ENCODE results near the gene ATP13A1.
"Not testable (repeated sequence)": the region's sequence is repeated elsewhere in the genome, so short reads cannot be mapped to it uniquely, and the experiment has no call there.

Gene ATP13A1

GRCh38 chr19:19663256-19664120, at the start of gene ATP13A1:
TSS of gene ATP13A1 (minus strand) at chr19:19663676. CDS start at chr19:19663666, 10 bp downstream.
- peak; percentile 89 for DNase-seq (ENCODE audit: low spot score)
- H3K27ac ChIP-seq = peak within 1 kb of the TSS; percentile 93
- POLR2A ChIA-PET (ENCODE audit: low non-redundant PET) = interaction anchor here (0.5 to 1.2 kb wide), 2 partner anchors 11 to 113 kb away, joined by 3 to 4 read pairs; no protein-coding TSS in a partner anchor
- CTCF ChIA-PET = interaction anchor here (0.6 to 0.7 kb wide), 2 partner anchors 132 to 1386 kb away, joined by 4 to 6 read pairs; no protein-coding TSS in a partner anchor
- no peak; the same call in 1 of the 2 replicates for TF ChIP-seq CTCF (conservative IDR thresholded peaks at IDR 0.05; ENCODE audit: low read depth)

- H3K27ac ChIP-seq = no peak overlapping the region
- DNase-seq (ENCODE audit: low spot score) = no peak
- POLR2A ChIA-PET (ENCODE audit: low non-redundant PET) = interaction anchor here (0.6 kb wide), 1 partner anchor 86 kb away, joined by 3 read pairs; no protein-coding TSS in a partner anchor
- CTCF ChIA-PET = no interaction called here
- TF ChIP-seq CTCF (conservative IDR thresholded peaks at IDR 0.05; ENCODE audit: low read depth) = no peak
Observed at GRCh38 chr19:19711934-19712828, 48.7 kb upstream of the ATP13A1 start.

- no peak for TF ChIP-seq CTCF (conservative IDR thresholded peaks at IDR 0.05; ENCODE audit: low read depth)
- H3K27ac ChIP-seq = no peak overlapping the region
- POLR2A ChIA-PET (ENCODE audit: low non-redundant PET) = no interaction called here
- no peak for DNase-seq (ENCODE audit: low spot score)
- CTCF ChIA-PET = no interaction called here
Observed at GRCh38 chr19:19711306-19711933, 47.9 kb upstream of the ATP13A1 start.

GRCh38 chr19:19710506-19710905, 47.0 kb upstream of the ATP13A1 start:
- no peak overlapping the region for H3K27ac ChIP-seq
- DNase-seq (ENCODE audit: low spot score) = no peak
- no peak for TF ChIP-seq CTCF (conservative IDR thresholded peaks at IDR 0.05; ENCODE audit: low read depth)
- POLR2A ChIA-PET (ENCODE audit: low non-redundant PET) = no interaction called here
- CTCF ChIA-PET = no interaction called here

- H3K27ac ChIP-seq = no peak overlapping the region
- ChIA-PET POLR2A (ENCODE audit: low non-redundant PET) (no interaction called here), CTCF (interaction anchor here (0.5 kb wide), 1 partner anchor 88 kb away, joined by 5 read pairs; no protein-coding TSS in a partner anchor)
- no peak for TF ChIP-seq CTCF (conservative IDR thresholded peaks at IDR 0.05; ENCODE audit: low read depth)
- DNase-seq (ENCODE audit: low spot score) = no peak
Observed at GRCh38 chr19:19704836-19705235, 41.4 kb upstream of the ATP13A1 start.

DNA sequence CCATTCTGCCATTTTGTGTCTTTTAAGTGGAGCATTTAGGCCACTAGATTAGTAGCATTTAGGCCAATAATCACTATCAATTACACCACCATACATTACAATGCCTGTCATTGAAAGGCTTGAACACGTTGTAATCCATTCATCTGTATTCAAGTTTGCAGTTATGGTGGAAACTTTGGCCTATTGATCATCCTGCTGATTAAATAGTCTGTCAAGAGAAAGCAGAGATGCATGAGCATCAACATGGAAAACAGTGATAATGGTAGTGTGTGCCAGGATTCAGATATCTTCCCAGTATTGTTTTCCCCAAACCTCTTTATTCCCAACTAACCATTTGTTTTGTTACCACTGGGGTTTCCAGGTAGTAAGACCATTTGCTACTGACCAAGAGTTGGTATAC, 37.0 kb upstream of the ATP13A1 start:
- CTCF ChIA-PET; DNase-seq (ENCODE audit: low spot score); H3K27ac ChIP-seq; POLR2A ChIA-PET (ENCODE audit: low non-redundant PET): not testable (repeated sequence)

Data from RWPE1 (cell line).